HCT116 (cell line): ENCODE results near the gene LRRC8B. TPM values are rescaled to one million over a fixed set of nuclear protein-coding genes. Genes with fewer than 3 reads are reported as not detected.

Source experiments
- ATAC-seq: fragments of 200-7000 bp; cut with Tn5 transposase; 2 replicates; pipeline ENCODE4 v1.9.1; 2020; ENCODE audit warnings: mild to moderate bottlenecking, moderate library complexity
- BruUV-seq: library from RNA; stranded (reverse); fragments of 400-500 nt; replicated peaks from 2 replicates; lab custom pipeline; 2021; lab: Mats Ljungman, UMichigan
- CTCF ChIA-PET: fragments of 300-600 bp; sonication (Branson Sonifier 250); formaldehyde crosslinking; loops from one replicate; lab custom pipeline; 2021; ENCODE audit warnings: antibody characterized with exemption; lab: Charles Lee
- POLR2A ChIA-PET: fragments of 300-600, 350-600 bp; sonication (Branson Sonifier 250); formaldehyde crosslinking; loops from one replicate; lab custom pipeline; 2021; ENCODE audit warnings: antibody characterized with exemption; lab: Charles Lee
- RAD21 ChIA-PET, 2 experiments: fragments of 300-600 bp; sonication (Branson Sonifier 250); formaldehyde crosslinking; loops; one replicate each; lab custom pipeline; 2023; ENCODE audit warnings: low total read pairs in 2 of 2; ENCODE audit not compliant: uncharacterized antibody in 2 of 2, unreplicated experiment in 2 of 2, low non-redundant PET in 1 of 2; lab: Charles Lee
- DNase-seq: peaks from one replicate; pipeline ENCODE4 v3.0.0-alpha.2; 2010; ENCODE audit warnings: low read depth, low spot score
- H2AFZ ChIP-seq: fragments of 200-600 bp; shearing (Covaris generic), sonication (generic); 2 replicates; pipeline ENCODE4 v1.6.1; 2017; ENCODE audit warnings: low read depth, mixed run types, mixed read lengths, antibody characterized with exemption, low read length; ENCODE audit not compliant: poor library complexity, severe bottlenecking
- H3K27ac ChIP-seq: 2 replicates; pipeline ENCODE4 v1.5.1; 2012; ENCODE audit warnings: low read depth, low read length
- H3K27me3 ChIP-seq: fragments of 200-600 bp; sonication (generic); 2 replicates; pipeline ENCODE4 v1.6.1; 2016; ENCODE audit warnings: mixed run types, low read length, mixed read lengths; ENCODE audit not compliant: insufficient read depth
- H3K36me3 ChIP-seq, 2 experiments: fragments of 200-500 bp in 1 of 2; fragments of 200-600 bp in 1 of 2; sonication (Bioruptor generic) in 1 of 2; sonication (generic) in 1 of 2; 2 replicates each; pipeline versions ENCODE4 v1.5.1 to v1.6.1; 2014 to 2016; ENCODE audit warnings: low read length in 2 of 2, inconsistent platforms in 1 of 2, mixed read lengths in 1 of 2, mixed run types in 1 of 2; ENCODE audit not compliant: insufficient read depth in 2 of 2, control insufficient read depth in 1 of 2
- H3K4me1 ChIP-seq, 2 experiments: fragments of 200-600 bp in 1 of 2; sonication (generic) in 1 of 2; 2 replicates each; pipeline versions ENCODE4 v1.5.1 to v1.6.1; 2012 to 2017; ENCODE audit warnings: low read length in 2 of 2, inconsistent platforms in 1 of 2, mild to moderate bottlenecking in 1 of 2, mixed read lengths in 1 of 2, mixed run types in 1 of 2, moderate library complexity in 1 of 2; ENCODE audit not compliant: insufficient read depth in 2 of 2, control insufficient read depth in 1 of 2
- H3K4me2 ChIP-seq: fragments of 200-600 bp; sonication (generic); 2 replicates; pipeline ENCODE4 v1.6.1; 2017; ENCODE audit warnings: mixed run types, low read length, mixed read lengths
- H3K4me3 ChIP-seq, 2 experiments: fragments of 200-600 bp in 1 of 2; sonication (generic) in 1 of 2; replicated peaks in 1 of 2; 2 replicates each; pipeline ENCODE4 v1.5.1; 2011 to 2016; ENCODE audit warnings: low read length in 2 of 2, control low read depth in 1 of 2, low read depth in 1 of 2, mild to moderate bottlenecking in 1 of 2, mixed read lengths in 1 of 2, mixed run types in 1 of 2
- H3K79me2 ChIP-seq: fragments of 200-600 bp; sonication (generic); 2 replicates; pipeline ENCODE4 v1.6.1; 2017; ENCODE audit warnings: mild to moderate bottlenecking, mixed run types, low read length, moderate library complexity, mixed read lengths; ENCODE audit not compliant: insufficient read depth
- H3K9ac ChIP-seq: fragments of 200-600 bp; sonication (generic); 2 replicates; pipeline ENCODE4 v1.6.1; 2016; ENCODE audit warnings: low read length, mixed read lengths
- H3K9me2 ChIP-seq: fragments of 200-600 bp; sonication (generic), shearing (Covaris generic); 2 replicates; pipeline ENCODE4 v1.6.1; 2017; ENCODE audit warnings: mixed run types, mild to moderate bottlenecking, moderate library complexity; ENCODE audit not compliant: insufficient read depth
- H3K9me3 ChIP-seq, 2 experiments: fragments of 200-500 bp in 1 of 2; fragments of 200-600 bp in 1 of 2; sonication (Bioruptor generic) in 1 of 2; sonication (generic) in 1 of 2; 2 replicates each; pipeline ENCODE4 v1.6.1; 2014 to 2017; ENCODE audit warnings: low read length in 2 of 2, mixed read lengths in 2 of 2, inconsistent platforms in 1 of 2, low read depth in 1 of 2, mild to moderate bottlenecking in 1 of 2, mixed run types in 1 of 2, moderate library complexity in 1 of 2; ENCODE audit not compliant: control insufficient read depth in 1 of 2, insufficient read depth in 1 of 2
- H4K20me1 ChIP-seq: fragments of 200-600 bp; sonication (generic), shearing (Covaris generic); 2 replicates; pipeline ENCODE4 v1.6.1; 2017; ENCODE audit warnings: mixed run types, mild to moderate bottlenecking, moderate library complexity; ENCODE audit not compliant: insufficient read depth
- CBX3 ChIP-seq: IDR thresholded peaks from 2 replicates; pipeline ENCODE4 v1.6.1; 2012; ENCODE audit warnings: low read depth
- EGR1 ChIP-seq: IDR thresholded peaks from 2 replicates; pipeline ENCODE4 v1.6.1; 2012; ENCODE audit warnings: low read depth
- ELF1 ChIP-seq: IDR thresholded peaks from 2 replicates; pipeline ENCODE4 v1.6.1; 2012; ENCODE audit warnings: low read depth, borderline replicate concordance
- EZH2 ChIP-seq: fragments of 200-600 bp; sonication (generic); IDR thresholded peaks from 2 replicates; pipeline ENCODE4 v1.6.1; 2017; ENCODE audit warnings: antibody characterized with exemption, mixed run types
- EZH2phosphoT487 ChIP-seq: fragments of 200-600 bp; IDR thresholded peaks from 2 replicates; pipeline ENCODE4 v1.6.1; 2018; ENCODE audit warnings: antibody characterized with exemption, borderline replicate concordance
- POLR2A ChIP-seq: IDR thresholded peaks from 2 replicates; pipeline ENCODE4 v1.7.0; 2011; ENCODE audit warnings: borderline replicate concordance; ENCODE audit not compliant: insufficient read depth, insufficient read length; ENCODE audit errors: extremely low read depth
- POLR2AphosphoS5 ChIP-seq: IDR thresholded peaks from 2 replicates; pipeline ENCODE4 v1.6.1; 2011; ENCODE audit warnings: mild to moderate bottlenecking, low read depth, low read length, moderate library complexity
- SIN3A ChIP-seq: IDR thresholded peaks from 2 replicates; pipeline ENCODE4 v1.6.1; 2012; ENCODE audit warnings: low read depth
- SRF ChIP-seq: IDR thresholded peaks from 2 replicates; pipeline ENCODE4 v1.6.1; 2012; ENCODE audit warnings: low read depth
- ZFX ChIP-seq: fragments of 450-650 bp; IDR thresholded peaks from 2 replicates; pipeline ENCODE4 v1.6.1; 2017
- intact Hi-C: fragments of 100-400 bp; cut with micrococcal nuclease; formaldehyde crosslinking; loops from 2 replicates; pipeline ENCODE4 v1.10.0; 2022
- total RNA-seq: library from RNA; stranded (reverse); gene quantifications from one replicate; pipeline ENCODE4 v1.2.1, GENCODE V29; 2021; ENCODE audit not compliant: unreplicated experiment
- TF ChIP-seq, protein P1 (sequence below), 3 experiments: fragments of 200-600 bp in 1 of 3; sonication (generic) in 1 of 3; IDR thresholded peaks in 2 of 3; conservative IDR thresholded peaks in 1 of 3; 2 replicates each; pipeline ENCODE4 v1.5.1; 2012 to 2017; ENCODE audit warnings: low read depth in 2 of 3, low read length in 2 of 3, antibody characterized with exemption in 1 of 3, borderline replicate concordance in 1 of 3, control low read depth in 1 of 3, mild to moderate bottlenecking in 1 of 3, mixed read lengths in 1 of 3, mixed run types in 1 of 3, moderate library complexity in 1 of 3; ENCODE audit not compliant: insufficient read depth in 1 of 3
- TF ChIP-seq, protein P2 (sequence below): IDR thresholded peaks from 2 replicates; pipeline ENCODE4 v1.6.1; 2011; ENCODE audit warnings: mild to moderate bottlenecking, low read length, moderate library complexity; ENCODE audit not compliant: insufficient replicate concordance; ENCODE audit errors: extremely low read depth
- TF ChIP-seq, protein P3 (sequence below): IDR thresholded peaks from 2 replicates; pipeline ENCODE4 v1.6.1; 2012
- TF ChIP-seq, protein P4 (sequence below): IDR thresholded peaks from 2 replicates; pipeline ENCODE4 v1.6.1; 2012

Gene LRRC8B
- total RNA-seq, 1 experiment from 2014 or later = 17.9 TPM

DNA sequence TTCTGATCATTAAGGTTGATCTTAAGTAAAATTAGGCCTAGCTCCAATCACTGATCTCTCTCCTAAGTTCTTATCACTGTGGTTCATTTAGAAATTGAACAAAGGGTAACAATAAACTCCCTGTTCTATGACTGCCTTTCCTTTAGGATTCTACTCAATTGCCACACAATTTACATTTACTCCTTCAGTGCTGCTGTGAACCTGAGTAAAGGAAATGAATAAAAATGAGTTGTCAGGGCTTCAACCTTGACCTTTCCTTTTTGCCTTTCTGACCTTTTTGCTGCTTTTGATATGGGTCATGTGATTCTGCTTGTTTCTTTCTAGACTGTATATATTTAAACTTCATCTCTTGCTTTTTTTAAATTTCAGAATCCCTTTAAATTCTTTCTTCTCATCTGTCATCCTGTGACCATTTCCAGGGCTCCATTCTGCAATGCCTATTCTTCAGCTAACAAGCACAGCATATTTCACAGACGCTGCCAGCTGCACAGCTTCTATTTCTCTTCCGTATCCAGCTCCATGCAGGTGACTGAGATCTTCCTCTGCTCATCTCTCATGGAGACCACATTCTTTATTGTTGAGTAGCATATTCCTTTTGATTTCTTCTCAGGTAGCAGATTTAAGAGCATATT is 3.2 kb downstream of the LRRC8B start:
- intact Hi-C loops = loop anchor here (10.0 kb wide), 2 partner anchors 107 to 467 kb away; partner anchors contain the start of genes LRRC8C and ZNF326
- ChIA-PET RAD21 (no interaction called here), CTCF (no interaction called here)
- H3K79me2 ChIP-seq = peaks cover 73% of the 10 kb centered on the region
- H3K4me2 ChIP-seq = no peak overlapping the region
- TF ChIP-seq EZH2 (no peak), ELF1 (no peak), CBX3 (no peak), SRF (no peak), EGR1 (no peak), EZH2phosphoT487 (no peak), ZFX (no peak), SIN3A (no peak), POLR2AphosphoS5 (no peak), POLR2A (no peak)
- TF ChIP-seq, protein P1, sequence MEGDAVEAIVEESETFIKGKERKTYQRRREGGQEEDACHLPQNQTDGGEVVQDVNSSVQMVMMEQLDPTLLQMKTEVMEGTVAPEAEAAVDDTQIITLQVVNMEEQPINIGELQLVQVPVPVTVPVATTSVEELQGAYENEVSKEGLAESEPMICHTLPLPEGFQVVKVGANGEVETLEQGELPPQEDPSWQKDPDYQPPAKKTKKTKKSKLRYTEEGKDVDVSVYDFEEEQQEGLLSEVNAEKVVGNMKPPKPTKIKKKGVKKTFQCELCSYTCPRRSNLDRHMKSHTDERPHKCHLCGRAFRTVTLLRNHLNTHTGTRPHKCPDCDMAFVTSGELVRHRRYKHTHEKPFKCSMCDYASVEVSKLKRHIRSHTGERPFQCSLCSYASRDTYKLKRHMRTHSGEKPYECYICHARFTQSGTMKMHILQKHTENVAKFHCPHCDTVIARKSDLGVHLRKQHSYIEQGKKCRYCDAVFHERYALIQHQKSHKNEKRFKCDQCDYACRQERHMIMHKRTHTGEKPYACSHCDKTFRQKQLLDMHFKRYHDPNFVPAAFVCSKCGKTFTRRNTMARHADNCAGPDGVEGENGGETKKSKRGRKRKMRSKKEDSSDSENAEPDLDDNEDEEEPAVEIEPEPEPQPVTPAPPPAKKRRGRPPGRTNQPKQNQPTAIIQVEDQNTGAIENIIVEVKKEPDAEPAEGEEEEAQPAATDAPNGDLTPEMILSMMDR (IDR thresholded peaks at IDR 0.05 in 2 of 3, conservative IDR thresholded peaks at IDR 0.05 in 1 of 3; ENCODE audit: borderline replicate concordance in 1 of 3, insufficient read depth in 1 of 3, low read depth in 2 of 3, low read length in 2 of 3) = no peak
- TF ChIP-seq, protein P2, sequence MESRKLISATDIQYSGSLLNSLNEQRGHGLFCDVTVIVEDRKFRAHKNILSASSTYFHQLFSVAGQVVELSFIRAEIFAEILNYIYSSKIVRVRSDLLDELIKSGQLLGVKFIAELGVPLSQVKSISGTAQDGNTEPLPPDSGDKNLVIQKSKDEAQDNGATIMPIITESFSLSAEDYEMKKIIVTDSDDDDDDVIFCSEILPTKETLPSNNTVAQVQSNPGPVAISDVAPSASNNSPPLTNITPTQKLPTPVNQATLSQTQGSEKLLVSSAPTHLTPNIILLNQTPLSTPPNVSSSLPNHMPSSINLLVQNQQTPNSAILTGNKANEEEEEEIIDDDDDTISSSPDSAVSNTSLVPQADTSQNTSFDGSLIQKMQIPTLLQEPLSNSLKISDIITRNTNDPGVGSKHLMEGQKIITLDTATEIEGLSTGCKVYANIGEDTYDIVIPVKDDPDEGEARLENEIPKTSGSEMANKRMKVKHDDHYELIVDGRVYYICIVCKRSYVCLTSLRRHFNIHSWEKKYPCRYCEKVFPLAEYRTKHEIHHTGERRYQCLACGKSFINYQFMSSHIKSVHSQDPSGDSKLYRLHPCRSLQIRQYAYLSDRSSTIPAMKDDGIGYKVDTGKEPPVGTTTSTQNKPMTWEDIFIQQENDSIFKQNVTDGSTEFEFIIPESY = no peak
- TF ChIP-seq, protein P3, sequence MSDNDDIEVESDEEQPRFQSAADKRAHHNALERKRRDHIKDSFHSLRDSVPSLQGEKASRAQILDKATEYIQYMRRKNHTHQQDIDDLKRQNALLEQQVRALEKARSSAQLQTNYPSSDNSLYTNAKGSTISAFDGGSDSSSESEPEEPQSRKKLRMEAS = no peak
- TF ChIP-seq, protein P4, sequence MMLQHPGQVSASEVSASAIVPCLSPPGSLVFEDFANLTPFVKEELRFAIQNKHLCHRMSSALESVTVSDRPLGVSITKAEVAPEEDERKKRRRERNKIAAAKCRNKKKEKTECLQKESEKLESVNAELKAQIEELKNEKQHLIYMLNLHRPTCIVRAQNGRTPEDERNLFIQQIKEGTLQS = no peak
- TF ChIP-seq, all 23 proteins: peak for 0
- H3K4me3 ChIP-seq = no peak overlapping the region
- no peaks in the 10 kb centered on the region for H3K9me2 ChIP-seq
- POLR2A ChIA-PET = no interaction called here
- BruUV-seq = no TSS peak
- H3K9me3 ChIP-seq = no peaks in the 10 kb centered on the region
- DNase-seq (no peak), ATAC-seq (no peak)
- no peaks in the 10 kb centered on the region for H3K27me3 ChIP-seq
- H3K27ac ChIP-seq = no peak overlapping the region
- peaks cover 9 to 19% of the 10 kb centered on the region in 2 experiments; a peak in 3 of 4 replicates for H3K4me1 ChIP-seq
- no peak overlapping the region for H3K9ac ChIP-seq
- H4K20me1 ChIP-seq = no peaks in the 10 kb centered on the region
- no peak overlapping the region for H2AFZ ChIP-seq
- H3K36me3 ChIP-seq = no peaks in the 10 kb centered on the region
